Calu3 (cell line): ENCODE measurements around the gene LCORL. TPM values are rescaled to one million over a fixed set of nuclear protein-coding genes. Genes with fewer than 3 reads are reported as not detected.

Source experiments
- BruUV-seq: library from RNA; stranded (reverse); fragments of 400-500 nt; replicated peaks from 2 replicates; lab custom pipeline; 2021; lab: Mats Ljungman, UMichigan
- CTCF ChIA-PET: fragments of 300-600 bp; sonication (Branson Sonifier 250); formaldehyde crosslinking; loops from one replicate; lab custom pipeline; 2022; ENCODE audit warnings: antibody characterized with exemption; lab: Charles Lee
- DNase-seq: peaks from one replicate; pipeline ENCODE4 v3.0.0; 2022
- H3K27ac Mint-ChIP-seq: one replicate; pipeline ENCODE4 v1.8.0; 2022; ENCODE audit warnings: mixed read lengths; ENCODE audit not compliant: unreplicated experiment
- H3K27me3 Mint-ChIP-seq: one replicate; pipeline ENCODE4 v1.8.0; 2022; ENCODE audit warnings: mixed read lengths; ENCODE audit not compliant: unreplicated experiment
- H3K36me3 Mint-ChIP-seq: one replicate; pipeline ENCODE4 v1.8.0; 2022; ENCODE audit warnings: mild to moderate bottlenecking, moderate library complexity, mixed read lengths; ENCODE audit not compliant: insufficient read depth, unreplicated experiment
- H3K4me1 Mint-ChIP-seq: one replicate; pipeline ENCODE4 v1.8.0; 2022; ENCODE audit warnings: mild to moderate bottlenecking, low read depth, mixed read lengths; ENCODE audit not compliant: unreplicated experiment
- H3K4me3 Mint-ChIP-seq: one replicate; pipeline ENCODE4 v1.8.0; 2022; ENCODE audit warnings: mild to moderate bottlenecking, low read depth, moderate library complexity, mixed read lengths; ENCODE audit not compliant: unreplicated experiment
- H3K9me3 Mint-ChIP-seq: one replicate; pipeline ENCODE4 v1.8.0; 2022; ENCODE audit warnings: low read depth, mixed read lengths; ENCODE audit not compliant: unreplicated experiment
- CTCF ChIP-seq: fragments of 200-600 bp; IDR thresholded peaks from one replicate; pipeline ENCODE4 v1.8.0; 2022; ENCODE audit warnings: antibody characterized with exemption; ENCODE audit not compliant: unreplicated experiment
- intact Hi-C: fragments of 100-400 bp; cut with micrococcal nuclease; formaldehyde crosslinking; loops from one replicate; pipeline ENCODE4 v1.10.0; 2022; ENCODE audit not compliant: unreplicated experiment
- total RNA-seq: library from RNA; stranded (reverse); gene quantifications from 2 replicates; pipeline ENCODE4 v1.2.3, GENCODE V29; 2022

The LCORL gene
- total RNA-seq, 1 experiment from 2014 or later: 15.4 TPM

- TF ChIP-seq CTCF: no peak
- CTCF ChIA-PET: no interaction called here
- Mint-ChIP-seq H3K4me3 (no peak overlapping the region), H3K4me1 (no peaks in the 10 kb centered on the region), H3K27me3 (no peaks in the 10 kb centered on the region), H3K9me3 (no peaks in the 10 kb centered on the region), H3K36me3 (no peaks in the 10 kb centered on the region), H3K27ac (no peak overlapping the region)
- no peak for DNase-seq
- intact Hi-C loops: no loop called here
- no TSS peak for BruUV-seq
Observed at GRCh38 chr4:17915439-17915838, 106.1 kb downstream of the LCORL start.

- no peak for DNase-seq
- Mint-ChIP-seq H3K4me3 (no peak overlapping the region), H3K4me1 (no peaks in the 10 kb centered on the region), H3K27ac (no peak overlapping the region), H3K36me3 (no peaks in the 10 kb centered on the region), H3K9me3 (no peaks in the 10 kb centered on the region), H3K27me3 (no peaks in the 10 kb centered on the region)
- intact Hi-C loops: no loop called here
- no peak for TF ChIP-seq CTCF
- CTCF ChIA-PET: no interaction called here
- no TSS peak for BruUV-seq
Observed at GRCh38 chr4:17912011-17912410, 109.5 kb downstream of the LCORL start.

- intact Hi-C loops: no loop called here
- Mint-ChIP-seq H3K36me3 (no peaks in the 10 kb centered on the region), H3K9me3 (no peaks in the 10 kb centered on the region), H3K27me3 (no peaks in the 10 kb centered on the region), H3K27ac (no peak overlapping the region), H3K4me3 (no peak overlapping the region), H3K4me1 (no peaks in the 10 kb centered on the region)
- no peak for TF ChIP-seq CTCF
- CTCF ChIA-PET: no interaction called here
- DNase-seq: no peak
- no TSS peak for BruUV-seq
Observed at GRCh38 chr4:17911608-17912007, 109.9 kb downstream of the LCORL start.

GRCh38 chr4:17898553-17899055 is 123.0 kb downstream of the LCORL start:
- Mint-ChIP-seq H3K36me3 (peaks cover 5% of the 10 kb centered on the region), H3K4me1 (no peaks in the 10 kb centered on the region), H3K27me3 (no peaks in the 10 kb centered on the region), H3K4me3 (no peak overlapping the region), H3K9me3 (no peaks in the 10 kb centered on the region), H3K27ac (no peak overlapping the region)
- CTCF ChIA-PET: no interaction called here
- BruUV-seq: no TSS peak
- no peak for TF ChIP-seq CTCF
- intact Hi-C loops: no loop called here
- no peak for DNase-seq
